A673 (cell line): Measurements from ENCODE around the gene SSBP2. TPM values are rescaled to one million over a fixed set of nuclear protein-coding genes. Genes with fewer than 3 reads are reported as not detected.

Source experiments
- BruUV-seq: library from RNA; stranded (reverse); fragments of 400-500 nt; replicated peaks from 2 replicates; lab custom pipeline; 2021; lab: Mats Ljungman, UMichigan
- CTCF ChIA-PET: fragments of 300-600 bp; sonication (Branson Sonifier 250); formaldehyde crosslinking; loops from one replicate; lab custom pipeline; 2022; ENCODE audit warnings: antibody characterized with exemption; lab: Charles Lee
- POLR2A ChIA-PET: fragments of 300-600 bp; sonication (Branson Sonifier 250); formaldehyde crosslinking; loops from one replicate; lab custom pipeline; 2022; ENCODE audit warnings: antibody characterized with exemption; ENCODE audit not compliant: low non-redundant PET; lab: Charles Lee
- DNase-seq: peaks from one replicate; pipeline ENCODE4 v3.0.0-alpha.2; 2015; ENCODE audit warnings: low spot score
- H3K27ac ChIP-seq: fragments of 200-600 bp; sonication (generic); 2 replicates; pipeline ENCODE4 v1.5.1; 2016; ENCODE audit warnings: mixed run types, low read depth, mild to moderate bottlenecking, mixed read lengths, antibody characterized with exemption, low read length; ENCODE audit not compliant: poor library complexity, severe bottlenecking
- H3K27me3 ChIP-seq: fragments of 200-600 bp; sonication (generic); replicated peaks from 2 replicates; pipeline ENCODE4 v1.6.1; 2017; ENCODE audit warnings: mixed run types, low read depth, mild to moderate bottlenecking, mixed read lengths, antibody characterized with exemption, low read length; ENCODE audit not compliant: insufficient read depth, poor library complexity
- H3K36me3 ChIP-seq: fragments of 200-600 bp; sonication (generic); 2 replicates; pipeline ENCODE4 v1.6.1; 2016; ENCODE audit warnings: mixed run types, mild to moderate bottlenecking, mixed read lengths, antibody characterized with exemption, low read length; ENCODE audit not compliant: insufficient read depth, poor library complexity, severe bottlenecking
- H3K4me1 ChIP-seq: fragments of 200-600 bp; sonication (generic); 2 replicates; pipeline ENCODE4 v1.6.1; 2017; ENCODE audit warnings: mixed run types, mild to moderate bottlenecking, mixed read lengths, antibody characterized with exemption, low read length; ENCODE audit not compliant: insufficient read depth, poor library complexity, severe bottlenecking
- H3K4me3 ChIP-seq: fragments of 200-600 bp; sonication (generic); 2 replicates; pipeline ENCODE4 v1.5.1; 2016; ENCODE audit warnings: low read depth, mixed run types, mild to moderate bottlenecking, mixed read lengths, low read length; ENCODE audit not compliant: poor library complexity, severe bottlenecking
- H3K9me3 ChIP-seq: fragments of 200-600 bp; sonication (generic); 2 replicates; pipeline ENCODE4 v1.6.1; 2016; ENCODE audit warnings: mixed run types, low read depth, mild to moderate bottlenecking, mixed read lengths, antibody characterized with exemption, low read length; ENCODE audit not compliant: poor library complexity, severe bottlenecking
- EZH2 ChIP-seq: fragments of 200-600 bp; sonication (generic); IDR thresholded peaks from 2 replicates; pipeline ENCODE4 v1.6.1; 2017; ENCODE audit warnings: borderline replicate concordance, low read depth, mild to moderate bottlenecking, mixed read lengths, antibody characterized with exemption, low read length; ENCODE audit not compliant: poor library complexity, severe bottlenecking
- intact Hi-C: fragments of 100-400 bp; cut with micrococcal nuclease; formaldehyde crosslinking; loops from one replicate; pipeline ENCODE4 v1.10.0; 2022; ENCODE audit not compliant: unreplicated experiment
- total RNA-seq: library from RNA; stranded (reverse); gene quantifications from 2 replicates; pipeline ENCODE4 v1.2.3, GENCODE V29; 2021
- TF ChIP-seq, protein P1 (sequence below): fragments of 300-800, 200-600 bp; sonication (generic); conservative IDR thresholded peaks from 2 replicates; pipeline ENCODE4 v1.5.1; 2017; ENCODE audit warnings: low read depth, mild to moderate bottlenecking, antibody characterized with exemption, low read length, moderate library complexity, mixed read lengths

Gene SSBP2
- total RNA-seq, 1 experiment from 2014 or later = 42.8 TPM

DNA sequence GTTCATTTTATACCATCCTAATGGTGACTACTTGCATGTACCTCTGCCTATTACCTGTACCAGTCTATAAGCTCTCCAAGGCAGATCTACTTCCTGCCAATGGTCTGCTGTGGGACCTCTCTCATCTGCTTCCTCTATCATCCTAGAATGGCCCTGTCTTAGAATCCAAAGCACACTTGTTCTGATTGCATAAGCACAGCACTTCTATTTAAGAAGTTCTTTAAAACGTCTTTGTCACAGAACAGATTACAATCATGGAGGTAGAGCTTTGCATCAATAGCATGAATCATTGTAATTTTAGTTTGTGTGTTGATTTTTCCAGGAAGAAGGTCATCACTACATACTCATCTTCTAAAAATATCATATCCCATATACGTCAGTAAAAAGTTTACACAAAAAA, 225.2 kb downstream of the SSBP2 start:
- no peak for DNase-seq
- intact Hi-C loops = no loop called here
- no TSS peak for BruUV-seq
- Histone ChIP-seq H3K27ac (no peak overlapping the region), H3K4me1 (no peaks in the 10 kb centered on the region), H3K27me3 (no peaks in the 10 kb centered on the region), H3K4me3 (no peak overlapping the region), H3K9me3 (no peaks in the 10 kb centered on the region), H3K36me3 (no peaks in the 10 kb centered on the region)
- ChIA-PET POLR2A (no interaction called here), CTCF (no interaction called here)
- TF ChIP-seq, protein P1, sequence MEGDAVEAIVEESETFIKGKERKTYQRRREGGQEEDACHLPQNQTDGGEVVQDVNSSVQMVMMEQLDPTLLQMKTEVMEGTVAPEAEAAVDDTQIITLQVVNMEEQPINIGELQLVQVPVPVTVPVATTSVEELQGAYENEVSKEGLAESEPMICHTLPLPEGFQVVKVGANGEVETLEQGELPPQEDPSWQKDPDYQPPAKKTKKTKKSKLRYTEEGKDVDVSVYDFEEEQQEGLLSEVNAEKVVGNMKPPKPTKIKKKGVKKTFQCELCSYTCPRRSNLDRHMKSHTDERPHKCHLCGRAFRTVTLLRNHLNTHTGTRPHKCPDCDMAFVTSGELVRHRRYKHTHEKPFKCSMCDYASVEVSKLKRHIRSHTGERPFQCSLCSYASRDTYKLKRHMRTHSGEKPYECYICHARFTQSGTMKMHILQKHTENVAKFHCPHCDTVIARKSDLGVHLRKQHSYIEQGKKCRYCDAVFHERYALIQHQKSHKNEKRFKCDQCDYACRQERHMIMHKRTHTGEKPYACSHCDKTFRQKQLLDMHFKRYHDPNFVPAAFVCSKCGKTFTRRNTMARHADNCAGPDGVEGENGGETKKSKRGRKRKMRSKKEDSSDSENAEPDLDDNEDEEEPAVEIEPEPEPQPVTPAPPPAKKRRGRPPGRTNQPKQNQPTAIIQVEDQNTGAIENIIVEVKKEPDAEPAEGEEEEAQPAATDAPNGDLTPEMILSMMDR = no peak
- no peak for TF ChIP-seq EZH2

DNA sequence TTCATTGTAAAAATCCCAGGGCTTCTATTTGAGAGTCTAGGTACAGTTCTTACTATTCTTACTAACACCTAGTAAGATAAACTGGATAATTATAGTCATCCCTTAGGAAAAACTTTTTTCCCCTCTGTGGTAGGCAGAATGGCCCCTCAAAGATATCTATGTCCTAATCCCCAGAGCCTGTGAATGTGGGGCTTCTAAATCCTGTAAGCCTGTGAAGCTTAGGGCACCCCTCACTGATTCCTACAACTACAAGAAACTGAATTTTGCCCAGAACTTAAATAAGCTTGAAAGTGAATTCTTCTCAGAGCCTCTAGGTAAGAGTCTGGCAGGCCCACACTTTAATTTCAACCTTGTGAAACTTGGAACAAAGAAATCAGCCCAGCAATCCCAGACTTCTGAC, 226.9 kb downstream of the SSBP2 start:
- BruUV-seq = no TSS peak
- Histone ChIP-seq H3K4me3 (no peak overlapping the region), H3K27me3 (no peaks in the 10 kb centered on the region), H3K36me3 (no peaks in the 10 kb centered on the region), H3K9me3 (no peaks in the 10 kb centered on the region), H3K27ac (no peak overlapping the region), H3K4me1 (no peaks in the 10 kb centered on the region)
- TF ChIP-seq, protein P1 = no peak
- no peak for TF ChIP-seq EZH2
- DNase-seq = no peak
- intact Hi-C loops = no loop called here
- ChIA-PET CTCF (no interaction called here), POLR2A (no interaction called here)

DNA sequence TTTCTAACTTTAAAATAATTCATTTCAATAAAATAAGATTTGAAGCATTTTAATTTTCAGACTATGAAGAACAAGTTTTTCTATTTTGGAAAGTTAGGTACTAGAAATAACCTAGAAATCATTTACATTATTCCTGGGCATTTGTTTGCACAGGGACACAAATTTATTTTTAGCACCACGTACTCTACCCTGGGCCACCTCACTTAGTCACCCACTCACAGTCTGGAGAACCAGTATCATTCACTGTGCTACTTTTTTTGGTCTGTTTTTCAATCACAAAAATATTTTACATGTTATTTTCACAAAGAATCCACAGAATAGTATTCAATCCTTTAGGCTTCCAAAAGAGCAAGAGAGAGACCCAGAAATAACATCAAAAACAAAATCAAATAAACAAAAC, 228.3 kb downstream of the SSBP2 start:
- TF ChIP-seq EZH2 = no peak
- TF ChIP-seq, protein P1 = no peak
- Histone ChIP-seq H3K9me3 (no peaks in the 10 kb centered on the region), H3K27ac (no peak overlapping the region), H3K36me3 (no peaks in the 10 kb centered on the region), H3K4me1 (no peaks in the 10 kb centered on the region), H3K27me3 (no peaks in the 10 kb centered on the region), H3K4me3 (no peak overlapping the region)
- intact Hi-C loops = no loop called here
- ChIA-PET CTCF (no interaction called here), POLR2A (no interaction called here)
- BruUV-seq = no TSS peak
- no peak for DNase-seq
